ENCODE data around the gene ZNF69.

DNA sequence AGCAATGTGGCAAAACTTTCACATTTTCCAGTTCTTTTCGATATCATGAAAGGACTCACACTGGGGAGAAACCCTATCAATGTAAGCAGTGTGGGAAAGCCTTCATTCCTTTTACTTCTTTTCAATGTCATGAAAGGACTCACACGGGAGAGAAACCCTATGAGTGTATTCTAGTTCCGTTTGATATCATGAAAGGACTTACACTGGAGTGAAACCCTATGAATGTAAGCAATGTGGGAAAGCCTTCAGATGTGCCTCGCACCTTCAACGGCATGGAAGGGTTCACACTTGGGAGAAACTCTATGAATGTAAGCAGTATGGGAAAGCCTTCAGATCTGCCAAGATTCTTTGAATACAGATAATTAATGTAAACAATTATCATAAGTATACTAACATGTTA lies 62.7 kb downstream of the ZNF69 start:
- TF ChIP-seq, protein P1, sequence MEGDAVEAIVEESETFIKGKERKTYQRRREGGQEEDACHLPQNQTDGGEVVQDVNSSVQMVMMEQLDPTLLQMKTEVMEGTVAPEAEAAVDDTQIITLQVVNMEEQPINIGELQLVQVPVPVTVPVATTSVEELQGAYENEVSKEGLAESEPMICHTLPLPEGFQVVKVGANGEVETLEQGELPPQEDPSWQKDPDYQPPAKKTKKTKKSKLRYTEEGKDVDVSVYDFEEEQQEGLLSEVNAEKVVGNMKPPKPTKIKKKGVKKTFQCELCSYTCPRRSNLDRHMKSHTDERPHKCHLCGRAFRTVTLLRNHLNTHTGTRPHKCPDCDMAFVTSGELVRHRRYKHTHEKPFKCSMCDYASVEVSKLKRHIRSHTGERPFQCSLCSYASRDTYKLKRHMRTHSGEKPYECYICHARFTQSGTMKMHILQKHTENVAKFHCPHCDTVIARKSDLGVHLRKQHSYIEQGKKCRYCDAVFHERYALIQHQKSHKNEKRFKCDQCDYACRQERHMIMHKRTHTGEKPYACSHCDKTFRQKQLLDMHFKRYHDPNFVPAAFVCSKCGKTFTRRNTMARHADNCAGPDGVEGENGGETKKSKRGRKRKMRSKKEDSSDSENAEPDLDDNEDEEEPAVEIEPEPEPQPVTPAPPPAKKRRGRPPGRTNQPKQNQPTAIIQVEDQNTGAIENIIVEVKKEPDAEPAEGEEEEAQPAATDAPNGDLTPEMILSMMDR (IDR thresholded peaks at IDR 0.05): no peak
- TF ChIP-seq ZFX (IDR thresholded peaks at IDR 0.05; ENCODE audit: borderline replicate concordance): no peak
